Measurements from ENCODE around the gene TP63. TPM values are rescaled to one million over a fixed set of nuclear protein-coding genes. Genes with fewer than 3 reads are reported as not detected.
"Not testable (repeated sequence)": the region's sequence is repeated elsewhere in the genome, so short reads cannot be mapped to it uniquely, and the experiment has no call there.

The TP63 gene
- total RNA-seq, 2 experiments from 2014 or later, result 0.34 to 0.53 TPM

GRCh38 chr3:189624130-189624529 lies 7.1 kb upstream of the TP63 start:
- CTCF ChIA-PET, result no interaction called here
- POLR2A ChIA-PET, result no interaction called here

DNA sequence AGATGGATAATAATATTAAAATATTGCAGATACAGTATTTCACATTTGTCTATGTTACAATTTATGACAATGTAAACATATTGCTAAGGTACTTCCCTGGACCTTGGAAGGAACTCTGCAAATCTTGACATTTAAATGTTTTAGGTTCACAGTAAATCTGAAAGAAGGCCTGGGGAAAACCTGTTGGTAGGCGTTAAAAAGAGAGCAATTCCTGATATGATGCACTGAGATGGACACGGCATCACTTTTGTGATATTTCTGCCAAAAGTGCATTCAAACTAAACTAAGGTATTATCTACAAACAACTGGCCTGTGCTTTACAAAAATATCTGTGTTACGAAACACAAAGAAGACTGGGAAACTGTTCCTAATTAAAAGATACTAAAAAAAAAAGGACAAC lies 6.1 kb upstream of the TP63 start:
- POLR2A ChIA-PET, result no interaction called here
- CTCF ChIA-PET, result no interaction called here

- ChIA-PET CTCF (no interaction called here), POLR2A (no interaction called here)
Observed at GRCh38 chr3:189625572-189625971, 5.6 kb upstream of the TP63 start.

GRCh38 chr3:189626286-189626685 lies 4.9 kb upstream of the TP63 start:
- ChIA-PET CTCF (no interaction called here), POLR2A (no interaction called here)

DNA sequence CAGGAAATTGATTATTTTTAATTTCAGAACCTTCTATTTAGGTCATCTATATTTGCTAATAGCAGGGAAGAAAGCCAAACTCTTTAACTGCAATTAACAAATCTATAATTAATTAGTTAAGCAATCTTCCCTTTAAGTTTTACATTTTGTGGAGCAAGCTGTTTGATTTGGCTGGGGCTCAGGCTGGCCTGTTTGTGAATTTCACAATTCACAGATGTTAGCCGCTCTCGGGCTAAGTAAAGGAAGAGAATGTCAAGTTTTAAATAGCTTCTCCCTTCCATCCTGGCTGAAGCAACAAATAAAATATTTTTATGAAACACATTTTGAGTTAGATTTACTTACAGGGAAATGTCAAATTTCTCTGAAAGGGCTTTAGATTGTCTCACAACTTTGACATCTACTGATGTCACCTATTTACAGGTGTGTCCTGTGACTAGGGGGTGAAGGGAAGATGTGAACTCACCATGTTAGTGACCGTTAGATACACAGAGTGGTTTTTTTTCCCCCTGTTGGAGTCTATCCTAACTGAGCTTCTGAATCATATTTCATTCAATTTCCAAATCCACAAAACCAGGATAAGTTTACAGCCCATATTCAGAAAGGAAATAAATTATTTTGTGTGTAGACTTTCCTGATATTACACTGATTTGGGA lies 1.3 kb upstream of the TP63 start:
- ChIA-PET POLR2A (no interaction called here), CTCF (interaction anchor here (0.6 kb wide), 1 partner anchor 357 kb away, joined by 3 read pairs; no protein-coding TSS in a partner anchor)

- POLR2A ChIA-PET, result no interaction called here
Observed at GRCh38 chr3:189630767-189631372, 319 bp upstream of the TP63 start.

DNA sequence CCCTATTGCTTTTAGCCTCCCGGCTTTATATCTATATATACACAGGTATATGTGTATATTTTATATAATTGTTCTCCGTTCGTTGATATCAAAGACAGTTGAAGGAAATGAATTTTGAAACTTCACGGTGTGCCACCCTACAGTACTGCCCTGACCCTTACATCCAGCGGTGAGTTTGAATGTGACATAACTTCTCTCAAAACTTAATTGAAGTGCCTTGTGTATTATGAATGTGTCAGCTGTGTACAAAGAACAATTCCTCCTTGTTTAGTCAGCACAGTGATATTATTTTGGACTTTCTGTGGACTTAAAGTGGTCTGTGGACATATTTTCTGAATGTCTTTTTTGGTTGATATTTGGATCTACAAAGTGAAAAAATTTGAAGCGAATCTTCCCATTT lies 220 bp downstream of the TP63 start:
- CTCF ChIA-PET, result no interaction called here
- POLR2A ChIA-PET, result no interaction called here

More at GRCh38 chr3:189630767-189631372, 319 bp upstream of the TP63 start:
- CTCF ChIA-PET, result interaction anchor here (0.6 kb wide), 1 partner anchor 358 kb away, joined by 3 read pairs; no protein-coding TSS in a partner anchor

DNA sequence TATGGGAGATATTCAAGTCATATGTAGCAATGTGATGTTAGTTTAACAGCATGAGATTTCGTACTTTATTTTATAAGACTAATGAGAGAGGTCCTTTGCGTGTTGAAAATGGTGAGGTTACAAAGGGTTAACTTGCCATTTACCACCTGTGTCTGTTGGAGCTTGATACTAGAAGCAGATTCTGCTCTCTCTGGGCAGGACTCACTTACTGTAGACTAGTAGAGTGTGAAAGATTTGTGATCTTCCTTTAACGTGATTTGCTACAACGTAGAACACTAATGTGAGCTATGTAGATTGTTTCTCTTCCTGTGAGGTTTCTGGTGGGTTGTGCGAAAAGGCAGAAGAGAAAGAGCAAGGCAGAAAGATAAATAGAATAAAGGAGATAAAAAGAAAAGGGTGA lies 1.1 kb downstream of the TP63 start:
- POLR2A ChIA-PET, result no interaction called here

GRCh38 chr3:189635339-189635738 lies 4.2 kb downstream of the TP63 start:
- POLR2A ChIA-PET, result no interaction called here
- CTCF ChIA-PET, result no interaction called here

More for the DNA sequence above, 1.1 kb downstream of the TP63 start:
- CTCF ChIA-PET, result interaction anchor here (0.6 kb wide), 1 partner anchor 104 kb away, joined by 3 read pairs; no protein-coding TSS in a partner anchor

DNA sequence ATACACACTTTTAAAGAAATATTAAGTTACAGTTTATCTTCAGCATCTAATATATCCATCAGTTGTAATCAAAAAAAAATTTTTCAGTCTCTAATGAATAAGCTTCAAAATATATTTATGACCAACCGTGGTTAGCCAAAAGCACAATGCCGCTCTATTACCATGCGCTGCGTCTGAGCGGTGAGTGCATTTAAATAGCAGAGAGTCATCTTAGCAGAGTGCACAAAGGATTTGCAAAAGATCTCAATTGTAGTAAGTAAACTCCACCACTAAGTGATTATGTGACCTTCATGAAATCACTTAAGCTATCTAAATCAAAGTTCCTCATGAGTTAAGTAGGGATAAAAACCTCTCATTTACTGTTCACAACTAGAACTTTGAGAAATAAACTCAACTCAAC lies 4.9 kb downstream of the TP63 start:
- POLR2A ChIA-PET, result no interaction called here
- CTCF ChIA-PET, result no interaction called here

DNA sequence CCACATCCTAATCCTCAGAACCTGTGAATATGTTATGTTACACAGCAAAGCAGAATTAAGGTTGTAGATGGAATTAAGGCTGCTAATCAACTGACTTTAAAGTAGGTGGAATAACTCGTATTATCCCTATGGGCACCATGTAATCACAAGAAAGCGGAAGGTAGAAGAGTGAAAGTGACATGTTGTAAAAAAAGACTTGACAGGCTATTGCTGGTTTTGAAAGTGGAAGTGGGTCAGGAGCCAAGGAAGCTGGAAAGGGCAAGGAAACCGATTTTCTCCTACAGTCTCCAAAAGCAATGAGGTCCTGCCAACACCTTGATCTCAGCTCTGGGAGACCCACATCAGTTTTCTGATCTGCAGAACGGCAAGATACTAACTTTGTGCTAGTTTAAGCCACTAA lies 6.6 kb downstream of the TP63 start:
- CTCF ChIA-PET, result no interaction called here
- POLR2A ChIA-PET, result no interaction called here

DNA sequence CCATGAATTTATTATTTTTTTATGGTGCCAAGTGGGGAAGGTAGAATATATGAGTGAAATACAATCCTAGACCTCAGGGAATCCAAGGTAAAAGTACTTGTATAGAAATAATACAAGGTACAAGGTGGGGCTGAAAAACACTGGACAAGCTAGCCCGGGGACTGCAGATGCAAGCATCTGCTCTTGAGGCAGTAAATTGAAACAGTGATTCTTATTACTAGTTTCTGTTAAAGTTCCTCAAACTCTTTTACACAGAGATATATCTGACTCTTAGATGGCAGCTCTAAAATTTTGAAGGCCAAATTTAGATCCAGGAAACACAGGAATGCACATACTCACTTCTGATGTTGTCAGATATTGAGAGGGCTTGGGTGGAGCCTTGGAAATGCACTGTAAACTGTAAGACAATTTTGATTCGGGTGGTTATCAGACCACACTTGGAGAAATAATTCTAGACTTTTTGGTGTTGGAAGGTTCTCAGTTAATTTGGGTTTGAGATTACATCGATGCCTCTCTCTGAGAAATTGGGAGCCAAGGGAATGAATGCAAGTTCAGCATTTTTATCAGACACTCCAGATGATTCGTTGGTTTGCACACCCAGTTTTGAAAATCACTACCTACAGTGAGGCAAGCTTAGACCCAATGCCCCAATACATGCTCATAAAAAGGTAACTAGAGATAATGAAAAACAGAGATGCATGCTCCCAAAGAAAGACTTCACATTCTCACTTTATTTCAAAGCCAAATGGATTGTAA lies 7.3 kb downstream of the TP63 start:
- ChIA-PET POLR2A (no interaction called here), CTCF (no interaction called here)

GRCh38 chr3:189641776-189642175 lies 10.6 kb downstream of the TP63 start:
- ChIA-PET CTCF (no interaction called here), POLR2A (no interaction called here)

DNA sequence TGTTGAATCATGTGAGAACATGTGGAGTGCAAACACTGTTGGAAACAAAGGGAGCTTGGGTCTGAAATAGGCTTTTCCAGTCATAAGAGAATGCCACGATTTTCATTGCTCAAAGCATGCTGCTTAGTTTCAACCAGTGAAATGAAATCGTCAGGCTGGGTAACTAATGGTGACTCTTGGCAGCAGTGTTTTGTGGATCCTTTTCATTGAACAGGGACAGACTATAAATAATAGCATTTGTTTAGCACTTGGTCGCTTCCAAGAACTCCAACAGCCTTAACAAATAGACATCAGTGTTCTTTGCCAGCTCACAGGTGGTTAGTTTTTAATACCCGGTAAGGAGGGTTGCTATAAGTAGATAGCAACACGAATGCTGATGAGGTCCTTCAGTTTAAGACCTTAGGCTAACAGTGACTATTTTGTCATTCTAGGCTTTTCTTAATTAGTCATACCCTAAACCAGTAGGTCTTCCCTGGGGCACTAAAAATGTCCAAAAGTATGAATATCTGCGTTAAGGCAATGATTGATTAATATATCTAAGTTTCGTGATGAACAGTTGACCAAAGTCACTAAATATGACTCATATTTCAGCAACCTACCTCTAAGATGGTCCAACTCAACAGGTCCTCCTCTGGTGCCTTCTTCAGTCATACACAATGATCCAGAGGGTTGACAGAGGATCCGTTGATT lies 15.8 kb downstream of the TP63 start:
- ChIA-PET CTCF (no interaction called here), POLR2A (no interaction called here)

DNA sequence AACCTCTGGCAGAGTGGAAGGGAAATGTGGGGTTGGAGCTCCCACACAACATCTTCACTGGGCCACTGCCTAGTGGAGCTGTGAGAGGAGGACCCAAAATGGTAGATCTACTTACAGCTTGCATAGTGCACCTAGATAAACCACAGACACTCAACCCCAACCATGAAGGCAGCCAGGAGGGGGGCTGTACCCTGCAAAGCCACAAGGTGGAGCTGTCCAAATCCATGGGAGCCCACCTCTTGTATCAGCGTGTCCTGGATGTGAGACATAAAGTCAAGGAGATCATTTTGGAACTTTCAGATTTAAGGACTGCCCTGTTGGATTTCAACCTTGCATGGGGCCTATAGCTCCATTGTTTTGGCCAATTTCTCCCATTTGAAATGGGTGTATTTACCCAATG lies 20.9 kb downstream of the TP63 start:
- CTCF ChIA-PET, result no interaction called here

GRCh38 chr3:189655617-189656016 lies 24.4 kb downstream of the TP63 start:
- ChIA-PET CTCF (no interaction called here), POLR2A (no interaction called here)

More for the DNA sequence above, 20.9 kb downstream of the TP63 start:
- POLR2A ChIA-PET, result no interaction called here

DNA sequence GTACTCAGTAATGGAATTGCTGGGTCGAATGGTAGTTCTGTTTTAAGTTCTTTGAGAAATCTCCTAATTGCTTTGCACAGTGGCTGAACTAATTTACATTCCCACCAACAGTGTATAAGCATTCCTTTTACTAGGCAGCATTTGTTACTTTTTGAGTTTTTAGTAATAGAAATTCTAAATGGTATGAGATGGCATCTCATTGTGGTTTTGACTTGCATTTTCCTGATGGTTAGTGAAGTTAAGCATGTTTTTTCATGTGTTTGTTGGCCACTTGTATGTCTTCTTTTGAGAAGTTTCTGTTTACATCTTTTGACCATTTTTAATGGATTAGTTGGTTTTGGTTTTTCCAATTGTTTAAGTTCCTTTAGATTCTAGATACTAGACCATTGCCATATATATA lies 28.4 kb downstream of the TP63 start:
- ChIA-PET CTCF (no interaction called here), POLR2A (no interaction called here)

DNA sequence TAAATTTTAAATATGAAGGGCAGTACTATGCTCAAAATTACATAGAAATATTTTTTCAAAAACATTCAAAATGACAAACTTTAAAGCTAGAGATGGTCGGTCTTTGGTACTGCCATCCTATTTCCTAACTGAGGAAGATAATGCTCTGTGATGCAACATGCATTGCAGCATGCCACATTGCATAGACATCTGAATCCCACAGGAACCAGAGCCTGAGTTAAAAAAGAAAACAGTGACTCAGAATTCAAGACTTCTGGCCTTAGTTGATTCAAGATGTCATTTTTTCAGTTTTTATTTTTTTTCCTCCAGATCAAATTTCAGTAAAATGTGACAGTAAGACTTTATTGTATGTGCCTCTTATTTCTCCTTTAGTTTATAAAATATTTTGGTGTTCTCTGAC lies 33.1 kb downstream of the TP63 start:
- ChIA-PET CTCF (no interaction called here), POLR2A (no interaction called here)

- CTCF ChIA-PET, result interaction anchor here (0.6 kb wide), 1 partner anchor 209 kb away, joined by 3 read pairs; no protein-coding TSS in a partner anchor
- POLR2A ChIA-PET, result not testable (repeated sequence)
Observed at GRCh38 chr3:189672346-189672745, 41.2 kb downstream of the TP63 start.

- POLR2A ChIA-PET, result no interaction called here
Observed at GRCh38 chr3:189673535-189673934, 42.3 kb downstream of the TP63 start.

More at GRCh38 chr3:189673535-189673934, 42.3 kb downstream of the TP63 start:
- CTCF ChIA-PET, result interaction anchor here (0.6 kb wide), 1 partner anchor 11 kb away, joined by 3 read pairs; no protein-coding TSS in a partner anchor
